ENCODE results near the gene DTX1. TPM values are rescaled to one million over a fixed set of nuclear protein-coding genes. Genes with fewer than 3 reads are reported as not detected.

Gene DTX1
- total and polyA plus RNA-seq, 2 of the 13 experiments (the other 11 are each of a cell fraction or from before 2014, with no cell fraction given): not detected

DNA sequence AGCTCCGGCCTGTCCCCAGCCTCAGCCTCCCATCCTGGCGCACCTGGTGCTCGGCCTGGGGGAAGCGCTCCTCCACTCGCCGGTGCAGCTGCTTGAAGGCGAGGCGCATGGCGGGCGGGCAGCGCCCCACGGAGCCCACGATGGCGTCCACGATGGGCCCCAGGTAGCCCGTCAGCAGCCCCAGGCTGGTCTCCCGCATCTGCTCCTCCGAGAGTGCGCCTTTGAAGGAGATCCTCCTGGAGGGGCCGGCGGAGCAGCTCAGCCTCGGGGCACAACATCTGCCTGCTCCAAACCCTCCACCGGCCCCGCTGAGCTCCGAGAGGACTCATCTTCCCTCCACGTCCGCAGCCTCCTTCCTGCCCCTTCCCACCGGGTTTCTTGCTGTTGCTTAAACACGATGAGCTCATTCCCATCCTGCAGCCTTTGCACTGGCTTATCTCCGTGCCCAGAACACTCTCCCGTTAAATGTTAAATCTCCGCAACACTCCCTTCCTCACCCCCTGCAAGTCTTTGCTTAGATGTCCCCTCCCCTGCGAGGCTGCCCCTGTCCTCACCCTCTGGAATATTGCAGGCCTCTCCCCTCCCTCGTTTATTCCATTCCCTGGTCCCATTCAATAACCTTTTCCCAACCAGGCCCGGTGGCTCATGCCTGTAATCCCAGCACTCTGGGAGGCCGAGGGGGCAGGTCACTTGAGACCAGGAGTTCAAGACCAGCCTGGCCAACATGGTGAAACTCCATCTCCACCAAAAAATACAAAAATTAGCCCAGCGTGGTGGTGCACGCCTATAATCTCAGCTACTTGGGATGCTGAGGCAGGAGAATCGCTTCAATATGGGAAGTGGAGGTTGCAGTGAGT, 55.7 kb downstream of the DTX1 start (continued):
- TF ChIP-seq, protein P1, sequence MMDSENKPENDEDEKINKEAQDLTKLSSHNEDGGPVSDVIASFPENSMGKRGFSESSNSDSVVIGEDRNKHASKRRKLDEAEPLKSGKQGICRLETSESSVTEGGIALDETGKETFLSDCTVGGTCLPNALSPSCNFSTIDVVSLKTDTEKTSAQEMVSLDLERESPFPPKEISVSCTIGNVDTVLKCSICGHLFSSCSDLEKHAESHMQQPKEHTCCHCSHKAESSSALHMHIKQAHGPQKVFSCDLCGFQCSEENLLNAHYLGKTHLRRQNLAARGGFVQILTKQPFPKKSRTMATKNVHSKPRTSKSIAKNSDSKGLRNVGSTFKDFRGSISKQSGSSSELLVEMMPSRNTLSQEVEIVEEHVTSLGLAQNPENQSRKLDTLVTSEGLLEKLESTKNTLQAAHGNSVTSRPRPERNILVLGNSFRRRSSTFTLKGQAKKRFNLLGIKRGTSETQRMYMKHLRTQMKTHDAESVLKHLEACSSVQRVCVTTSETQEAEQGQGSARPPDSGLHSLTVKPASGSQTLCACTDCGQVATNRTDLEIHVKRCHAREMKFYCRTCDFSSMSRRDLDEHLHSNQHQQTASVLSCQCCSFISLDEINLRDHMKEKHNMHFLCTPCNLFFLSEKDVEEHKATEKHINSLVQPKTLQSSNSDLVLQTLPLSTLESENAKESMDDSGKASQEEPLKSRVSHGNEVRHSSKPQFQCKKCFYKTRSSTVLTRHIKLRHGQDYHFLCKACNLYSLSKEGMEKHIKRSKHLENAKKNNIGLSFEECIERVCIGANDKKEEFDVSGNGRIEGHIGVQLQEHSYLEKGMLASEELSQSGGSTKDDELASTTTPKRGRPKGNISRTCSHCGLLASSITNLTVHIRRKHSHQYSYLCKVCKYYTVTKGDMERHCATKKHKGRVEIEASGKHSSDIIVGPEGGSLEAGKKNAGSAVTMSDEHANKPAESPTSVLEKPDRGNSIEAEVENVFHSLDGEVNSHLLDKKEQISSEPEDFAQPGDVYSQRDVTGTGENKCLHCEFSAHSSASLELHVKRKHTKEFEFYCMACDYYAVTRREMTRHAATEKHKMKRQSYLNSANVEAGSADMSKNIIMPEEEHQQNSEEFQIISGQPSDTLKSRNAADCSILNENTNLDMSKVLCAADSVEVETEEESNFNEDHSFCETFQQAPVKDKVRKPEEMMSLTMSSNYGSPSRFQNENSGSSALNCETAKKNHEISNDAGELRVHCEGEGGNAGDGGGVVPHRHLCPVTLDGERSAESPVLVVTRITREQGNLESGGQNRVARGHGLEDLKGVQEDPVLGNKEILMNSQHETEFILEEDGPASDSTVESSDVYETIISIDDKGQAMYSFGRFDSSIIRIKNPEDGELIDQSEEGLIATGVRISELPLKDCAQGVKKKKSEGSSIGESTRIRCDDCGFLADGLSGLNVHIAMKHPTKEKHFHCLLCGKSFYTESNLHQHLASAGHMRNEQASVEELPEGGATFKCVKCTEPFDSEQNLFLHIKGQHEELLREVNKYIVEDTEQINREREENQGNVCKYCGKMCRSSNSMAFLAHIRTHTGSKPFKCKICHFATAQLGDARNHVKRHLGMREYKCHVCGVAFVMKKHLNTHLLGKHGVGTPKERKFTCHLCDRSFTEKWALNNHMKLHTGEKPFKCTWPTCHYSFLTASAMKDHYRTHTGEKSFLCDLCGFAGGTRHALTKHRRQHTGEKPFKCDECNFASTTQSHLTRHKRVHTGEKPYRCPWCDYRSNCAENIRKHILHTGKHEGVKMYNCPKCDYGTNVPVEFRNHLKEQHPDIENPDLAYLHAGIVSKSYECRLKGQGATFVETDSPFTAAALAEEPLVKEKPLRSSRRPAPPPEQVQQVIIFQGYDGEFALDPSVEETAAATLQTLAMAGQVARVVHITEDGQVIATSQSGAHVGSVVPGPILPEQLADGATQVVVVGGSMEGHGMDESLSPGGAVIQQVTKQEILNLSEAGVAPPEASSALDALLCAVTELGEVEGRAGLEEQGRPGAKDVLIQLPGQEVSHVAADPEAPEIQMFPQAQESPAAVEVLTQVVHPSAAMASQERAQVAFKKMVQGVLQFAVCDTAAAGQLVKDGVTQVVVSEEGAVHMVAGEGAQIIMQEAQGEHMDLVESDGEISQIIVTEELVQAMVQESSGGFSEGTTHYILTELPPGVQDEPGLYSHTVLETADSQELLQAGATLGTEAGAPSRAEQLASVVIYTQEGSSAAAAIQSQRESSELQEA (CRISPR knock-in tag; IDR thresholded peaks at IDR 0.05; ENCODE audit: not compliant biosample characterization): no peak
- TF ChIP-seq, protein P2, sequence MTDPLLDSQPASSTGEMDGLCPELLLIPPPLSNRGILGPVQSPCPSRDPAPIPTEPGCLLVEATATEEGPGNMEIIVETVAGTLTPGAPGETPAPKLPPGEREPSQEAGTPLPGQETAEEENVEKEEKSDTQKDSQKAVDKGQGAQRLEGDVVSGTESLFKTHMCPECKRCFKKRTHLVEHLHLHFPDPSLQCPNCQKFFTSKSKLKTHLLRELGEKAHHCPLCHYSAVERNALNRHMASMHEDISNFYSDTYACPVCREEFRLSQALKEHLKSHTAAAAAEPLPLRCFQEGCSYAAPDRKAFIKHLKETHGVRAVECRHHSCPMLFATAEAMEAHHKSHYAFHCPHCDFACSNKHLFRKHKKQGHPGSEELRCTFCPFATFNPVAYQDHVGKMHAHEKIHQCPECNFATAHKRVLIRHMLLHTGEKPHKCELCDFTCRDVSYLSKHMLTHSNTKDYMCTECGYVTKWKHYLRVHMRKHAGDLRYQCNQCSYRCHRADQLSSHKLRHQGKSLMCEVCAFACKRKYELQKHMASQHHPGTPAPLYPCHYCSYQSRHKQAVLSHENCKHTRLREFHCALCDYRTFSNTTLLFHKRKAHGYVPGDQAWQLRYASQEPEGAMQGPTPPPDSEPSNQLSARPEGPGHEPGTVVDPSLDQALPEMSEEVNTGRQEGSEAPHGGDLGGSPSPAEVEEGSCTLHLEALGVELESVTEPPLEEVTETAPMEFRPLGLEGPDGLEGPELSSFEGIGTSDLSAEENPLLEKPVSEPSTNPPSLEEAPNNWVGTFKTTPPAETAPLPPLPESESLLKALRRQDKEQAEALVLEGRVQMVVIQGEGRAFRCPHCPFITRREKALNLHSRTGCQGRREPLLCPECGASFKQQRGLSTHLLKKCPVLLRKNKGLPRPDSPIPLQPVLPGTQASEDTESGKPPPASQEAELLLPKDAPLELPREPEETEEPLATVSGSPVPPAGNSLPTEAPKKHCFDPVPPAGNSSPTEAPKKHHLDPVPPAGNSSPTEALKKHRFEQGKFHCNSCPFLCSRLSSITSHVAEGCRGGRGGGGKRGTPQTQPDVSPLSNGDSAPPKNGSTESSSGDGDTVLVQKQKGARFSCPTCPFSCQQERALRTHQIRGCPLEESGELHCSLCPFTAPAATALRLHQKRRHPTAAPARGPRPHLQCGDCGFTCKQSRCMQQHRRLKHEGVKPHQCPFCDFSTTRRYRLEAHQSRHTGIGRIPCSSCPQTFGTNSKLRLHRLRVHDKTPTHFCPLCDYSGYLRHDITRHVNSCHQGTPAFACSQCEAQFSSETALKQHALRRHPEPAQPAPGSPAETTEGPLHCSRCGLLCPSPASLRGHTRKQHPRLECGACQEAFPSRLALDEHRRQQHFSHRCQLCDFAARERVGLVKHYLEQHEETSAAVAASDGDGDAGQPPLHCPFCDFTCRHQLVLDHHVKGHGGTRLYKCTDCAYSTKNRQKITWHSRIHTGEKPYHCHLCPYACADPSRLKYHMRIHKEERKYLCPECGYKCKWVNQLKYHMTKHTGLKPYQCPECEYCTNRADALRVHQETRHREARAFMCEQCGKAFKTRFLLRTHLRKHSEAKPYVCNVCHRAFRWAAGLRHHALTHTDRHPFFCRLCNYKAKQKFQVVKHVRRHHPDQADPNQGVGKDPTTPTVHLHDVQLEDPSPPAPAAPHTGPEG (CRISPR knock-in tag; IDR thresholded peaks at IDR 0.05): no peak
- TF ChIP-seq HOXA7 (CRISPR knock-in tag; IDR thresholded peaks at IDR 0.05) (no peak), NR1H2 (CRISPR knock-in tag; IDR thresholded peaks at IDR 0.05; ENCODE audit: borderline replicate concordance, low read depth) (no peak), ESRRA (CRISPR knock-in tag; IDR thresholded peaks at IDR 0.05; ENCODE audit: low read depth) (no peak), TBP (CRISPR knock-in tag; IDR thresholded peaks at IDR 0.05) (no peak), ZNF24 (IDR thresholded peaks at IDR 0.05) (no peak)

Measured in HepG2 (cell line).